HG03469 (cell line): ENCODE data around the gene USP8.

Source experiments
- ATAC-seq: cut with Tn5 transposase; IDR thresholded peaks from one replicate; pipeline ENCODE4 v1.9.1; 2021; ENCODE audit warnings: mild to moderate bottlenecking, moderate library complexity, moderate number of reproducible peaks; ENCODE audit not compliant: unreplicated experiment

Gene USP8

DNA sequence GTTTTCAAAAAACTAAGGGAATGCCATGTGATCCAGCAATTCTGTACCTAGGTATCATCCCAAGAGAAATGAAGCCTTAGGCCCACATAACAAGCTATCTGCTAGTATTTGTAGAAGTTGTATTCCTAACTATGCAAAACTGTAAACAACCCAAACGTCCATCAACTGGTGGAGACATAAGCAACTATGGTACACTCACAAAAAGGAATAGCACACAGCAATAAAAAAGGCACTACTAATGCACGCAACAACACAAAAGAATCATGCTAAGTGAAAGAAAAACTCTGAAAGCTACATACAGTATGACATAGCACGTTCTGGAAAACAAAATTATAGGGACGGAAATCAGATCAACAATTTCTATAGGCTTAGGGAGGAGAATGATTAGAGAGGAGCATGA lies 107.0 kb downstream of the USP8 start:
- ATAC-seq, result no peak

DNA sequence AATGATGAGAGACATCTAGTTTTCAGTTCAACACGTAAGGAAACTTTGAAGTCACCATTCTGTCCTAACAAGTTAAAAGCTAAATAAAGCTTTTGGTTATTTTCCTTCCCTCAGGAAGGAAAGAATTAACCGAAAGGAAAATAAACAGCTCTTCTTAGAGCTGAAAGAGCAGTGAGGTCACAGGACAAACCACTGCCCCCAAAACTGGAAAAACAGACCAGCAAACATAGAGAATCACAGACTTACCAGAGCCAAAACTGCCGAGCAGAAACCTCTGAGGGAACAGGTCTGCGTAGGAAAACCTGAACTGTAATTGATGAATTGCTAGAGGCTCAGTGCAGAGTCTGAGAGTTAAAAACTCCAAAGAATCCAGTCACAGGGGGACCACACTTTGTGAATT lies 107.6 kb downstream of the USP8 start:
- ATAC-seq, result no peak

DNA sequence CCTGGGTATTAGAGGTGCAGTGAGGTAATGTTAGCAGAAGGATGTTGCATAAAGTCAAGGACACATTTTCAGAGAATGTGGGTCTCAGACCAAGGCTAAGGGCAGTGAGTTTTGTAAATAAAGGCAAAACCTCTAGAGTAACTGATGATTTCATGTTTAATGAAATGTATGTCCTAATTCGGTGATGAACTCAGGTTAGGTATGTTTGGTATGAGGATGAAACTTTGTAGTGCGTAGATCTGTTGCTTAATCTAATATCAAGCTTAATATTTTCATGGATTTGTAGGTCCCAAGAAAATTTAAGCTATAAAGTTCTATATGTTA lies 118.6 kb downstream of the USP8 start:
- ATAC-seq, result no peak

DNA sequence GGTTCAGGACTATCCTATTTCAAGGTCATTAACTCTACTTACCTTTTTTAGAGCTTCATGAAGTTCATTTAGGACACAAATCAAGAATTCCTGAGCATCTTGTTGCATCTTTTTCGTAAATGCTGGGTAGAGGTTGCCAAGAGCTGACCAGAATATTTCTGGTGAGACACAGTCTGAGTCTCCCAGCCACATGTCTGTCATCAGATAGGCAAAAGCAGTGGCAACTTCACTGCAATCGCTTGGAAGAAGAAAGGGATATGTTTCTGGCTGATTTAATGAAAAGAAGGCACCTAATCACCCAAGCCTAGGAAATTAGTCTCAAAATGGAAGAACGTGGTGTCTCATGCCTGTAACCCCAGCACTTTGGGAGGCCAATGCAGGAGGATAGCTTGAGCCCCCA lies 119.4 kb downstream of the USP8 start:
- ATAC-seq, result no peak

DNA sequence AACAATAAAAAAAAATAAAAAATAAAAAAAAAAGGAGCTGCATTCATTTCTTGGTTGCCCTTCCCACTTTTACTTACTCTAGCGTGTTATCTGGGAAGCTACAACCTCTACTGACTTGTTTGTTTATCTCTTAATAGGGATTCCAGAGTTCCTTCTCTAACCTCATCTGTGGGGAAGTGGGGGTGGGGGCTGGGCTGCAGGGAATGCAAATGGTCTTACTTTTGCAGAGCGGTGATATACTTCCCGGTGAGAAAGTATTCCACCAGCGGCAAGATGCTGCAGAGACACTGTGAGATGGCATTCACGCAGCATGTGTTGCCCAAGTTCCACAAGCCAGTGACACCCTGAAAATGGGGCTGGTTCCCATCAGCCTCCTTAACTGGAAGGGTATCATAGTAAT lies 120.2 kb downstream of the USP8 start:
- no peak for ATAC-seq

DNA sequence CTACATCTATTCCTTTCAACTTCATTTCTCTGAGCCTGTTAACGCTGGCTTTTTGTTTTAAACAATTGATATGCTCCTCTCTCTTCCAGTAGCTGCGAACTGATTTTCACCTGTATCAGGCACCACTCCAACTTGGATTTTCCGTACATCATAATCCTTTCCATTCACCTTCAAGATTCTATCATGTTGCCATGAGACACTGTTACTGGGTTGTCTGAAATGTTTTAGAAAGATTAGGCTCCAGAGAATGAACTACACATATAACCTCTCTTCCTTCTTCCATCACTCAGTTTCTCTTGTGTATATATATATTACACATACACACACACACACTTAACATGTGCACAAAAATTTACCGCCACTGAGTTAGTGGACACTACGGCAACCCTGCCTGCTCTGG lies 122.4 kb downstream of the USP8 start, which contains the start of gene USP50:
Gene USP50, minus strand, starts transcription at position 101 of the 400 bp plus-strand sequence. CDS start 141 bp downstream, outside the sequence.
- no peak for ATAC-seq

DNA sequence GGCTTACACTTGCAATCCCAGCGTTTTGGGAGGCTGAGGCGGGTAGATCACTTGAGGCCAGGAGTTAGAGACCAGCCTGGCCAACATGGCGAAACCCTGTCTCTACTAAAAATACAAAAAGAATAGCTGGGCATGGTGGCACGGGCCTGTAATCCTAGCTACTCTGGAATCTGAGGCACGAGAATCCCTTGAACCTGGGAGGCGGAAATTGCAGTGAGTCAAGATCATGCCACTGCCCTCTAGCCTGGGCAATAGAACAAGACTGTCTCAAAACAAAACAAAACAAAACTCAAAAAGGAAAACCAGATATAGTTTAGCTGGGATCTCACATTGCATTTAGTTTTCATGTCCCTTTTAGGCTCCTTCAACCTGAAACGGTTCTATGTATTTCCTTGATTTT lies 125.1 kb downstream of the USP8 start:
- ATAC-seq, result no peak

DNA sequence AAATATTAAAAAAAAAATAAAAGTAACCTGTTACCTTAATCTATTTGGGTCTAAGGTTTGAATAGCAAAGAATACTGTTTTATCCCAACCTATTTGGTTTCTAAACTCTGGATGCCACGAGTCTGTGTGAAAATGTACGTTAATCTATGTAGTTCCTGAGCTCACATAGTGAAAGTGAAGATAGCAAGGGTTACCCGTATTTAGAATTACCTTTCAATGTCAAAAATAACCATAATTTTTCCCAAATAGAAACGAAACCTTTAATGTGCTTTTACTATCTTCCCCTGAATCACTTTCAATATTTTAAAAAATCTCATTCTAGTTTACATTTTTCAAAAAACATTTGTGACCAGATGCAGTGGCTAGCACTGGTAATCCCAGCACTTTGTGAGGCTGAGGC lies 128.0 kb downstream of the USP8 start:
- ATAC-seq, result no peak

DNA sequence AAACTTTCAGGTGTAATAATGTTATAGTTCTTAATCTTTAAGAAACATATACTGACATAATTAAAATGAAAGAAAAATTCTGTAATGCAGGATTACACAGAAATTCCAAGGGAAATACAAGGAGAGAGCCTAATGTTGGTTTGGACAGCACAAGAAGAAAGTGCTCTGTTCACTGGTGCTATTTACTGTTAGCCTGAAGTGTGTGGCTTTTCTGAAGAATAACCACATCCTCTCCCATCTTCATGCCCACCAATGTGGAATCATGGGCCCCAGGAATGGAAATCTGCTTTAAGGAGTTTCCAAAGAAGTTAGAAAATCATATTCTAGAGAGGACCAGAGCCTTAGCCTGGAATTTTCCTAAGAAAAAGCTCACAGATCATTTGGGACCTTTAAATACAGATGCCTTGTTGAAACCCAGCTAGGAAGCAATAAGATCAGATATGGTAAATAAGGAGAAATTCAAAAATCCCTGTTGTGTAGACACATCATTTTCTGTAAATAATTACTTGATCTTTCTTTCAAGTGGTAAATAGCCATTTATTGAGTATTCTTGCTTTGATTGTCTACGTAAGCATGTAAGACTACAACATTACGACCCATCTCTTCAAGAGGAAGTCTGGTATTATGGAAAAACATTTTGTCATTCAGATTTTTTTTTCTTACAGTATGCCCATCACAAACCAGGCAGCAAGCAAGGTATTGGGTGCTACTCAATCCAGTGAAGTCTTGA lies 132.6 kb downstream of the USP8 start:
- no peak for ATAC-seq

DNA sequence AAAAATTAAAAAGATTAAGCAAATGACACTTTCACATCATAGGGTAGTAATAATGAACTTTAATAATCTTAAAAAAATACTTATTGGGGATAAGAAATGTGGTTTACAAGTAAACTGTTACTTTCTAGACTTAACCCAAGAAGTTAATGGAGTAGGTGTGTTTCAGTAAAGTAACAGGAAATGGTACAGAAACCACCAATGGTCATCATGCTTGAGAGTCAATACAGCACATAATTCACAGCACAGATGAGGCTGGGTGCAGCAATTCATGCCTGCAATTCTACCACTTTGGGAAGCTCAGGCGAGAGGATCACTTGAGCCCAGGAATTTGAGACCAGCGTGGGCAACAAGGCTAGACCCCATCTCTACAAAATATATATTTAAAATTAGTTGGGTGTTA lies 133.8 kb downstream of the USP8 start:
- no peak for ATAC-seq

DNA sequence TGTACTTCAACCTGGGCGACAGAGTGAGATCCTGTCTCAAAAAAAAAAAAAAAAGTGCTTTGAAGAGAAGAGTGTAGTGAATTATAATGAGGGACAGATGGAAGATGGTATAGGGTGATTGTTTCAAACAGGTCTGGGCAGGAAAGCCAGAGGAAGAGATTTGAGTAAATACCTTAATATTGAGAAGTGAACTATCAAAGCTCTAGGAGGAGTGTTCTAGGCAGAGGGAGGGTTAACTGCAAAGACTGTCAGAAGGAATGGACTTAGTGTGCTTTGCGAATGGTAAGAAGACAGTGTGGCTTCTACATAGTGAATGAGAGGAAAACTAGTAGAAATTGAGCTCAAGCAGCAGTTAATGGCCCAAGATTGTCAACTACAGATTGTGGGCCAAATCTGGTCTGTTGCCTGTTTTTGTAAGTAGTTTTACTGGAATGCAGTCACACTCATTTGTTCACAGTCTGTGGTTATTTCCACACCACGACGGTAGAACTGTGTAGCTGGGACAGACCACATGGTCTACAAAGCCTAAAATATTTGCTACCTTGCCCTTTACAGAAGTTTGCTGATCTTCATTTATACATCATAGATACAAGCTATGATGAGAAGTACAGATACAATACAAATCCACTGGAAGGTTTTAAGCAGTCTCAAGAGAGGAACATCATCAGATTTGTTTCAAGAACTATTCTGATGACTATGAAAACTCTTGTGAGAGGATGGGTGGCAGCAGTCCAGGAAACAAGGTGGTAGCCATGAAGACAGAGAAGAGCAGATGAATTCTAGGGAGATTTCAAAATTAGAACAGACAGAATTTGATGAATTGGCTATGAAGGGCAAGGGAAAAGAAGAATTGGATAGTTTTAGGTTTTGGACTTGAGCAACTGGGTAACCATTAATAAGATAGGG lies 138.8 kb downstream of the USP8 start:
- ATAC-seq, result no peak

DNA sequence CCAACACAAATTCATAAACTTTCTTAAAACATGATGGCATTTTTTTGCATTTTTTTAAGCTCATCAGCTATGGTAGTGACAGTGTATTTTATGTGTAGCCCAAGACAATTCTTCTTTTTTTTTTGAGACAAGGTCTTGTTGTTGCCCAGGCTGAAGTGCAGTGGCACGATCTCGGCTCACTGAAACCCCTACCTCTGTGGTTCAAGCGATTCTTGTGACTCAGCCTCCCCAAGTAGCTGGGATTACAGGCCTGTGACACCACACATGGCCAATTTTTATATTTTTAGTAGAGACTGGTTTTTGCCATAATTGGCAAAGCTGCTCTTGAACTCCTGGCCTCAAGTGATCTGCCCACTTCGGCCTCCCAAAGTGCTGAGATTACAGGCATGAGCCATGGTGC lies 139.6 kb downstream of the USP8 start:
- no peak for ATAC-seq
